DOHH2 (cell line): ENCODE measurements around the gene EIF4EBP2.

Experiments
- CTCF ChIP-seq: fragments of 200-600 bp; sonication (generic); IDR thresholded peaks from one replicate; pipeline ENCODE4 v1.5.1; 2014; ENCODE audit warnings: antibody characterized with exemption, mild to moderate bottlenecking, low read depth, low read length; ENCODE audit not compliant: poor library complexity, severe bottlenecking
- EZH2phosphoT487 ChIP-seq: fragments of 200-600 bp; sonication (generic); IDR thresholded peaks from 2 replicates; pipeline ENCODE4 v1.6.1; 2017; ENCODE audit warnings: borderline replicate concordance, mild to moderate bottlenecking, antibody characterized with exemption, low read length, moderate library complexity, mixed read lengths

- TF ChIP-seq CTCF (no peak), EZH2phosphoT487 (no peak)
Observed at GRCh38 chr10:70376436-70377378, 27.2 kb upstream of the EIF4EBP2 start.
